GM13977 (cell line): Measurements from ENCODE around the gene ME3.

ENCODE experiments used
- DNase-seq: peaks from one replicate; pipeline ENCODE4 v3.0.0; 2012; ENCODE audit warnings: low spot score
- CTCF ChIP-seq: IDR thresholded peaks from 2 replicates; pipeline ENCODE4 v1.5.1; 2012; ENCODE audit warnings: mild to moderate bottlenecking, control low read depth; ENCODE audit not compliant: insufficient read depth; ENCODE audit errors: extremely low read depth, missing control alignments
- in situ Hi-C: fragments of 300-500 bp; cut with MboI; formaldehyde crosslinking; loops from one replicate; pipeline ENCODE4 v1.12.0; 2022; ENCODE audit warnings: low sequenced_read_pairs, low pct_unique_long_range_greater_than_20kb, mixed read lengths, inconsistent platforms; ENCODE audit not compliant: unreplicated experiment

Gene ME3

GRCh38 chr11:86473991-86474833, 198.2 kb downstream of the ME3 start:
- in situ Hi-C loops = no loop called here
- no peak for TF ChIP-seq CTCF
- no peak for DNase-seq

DNA sequence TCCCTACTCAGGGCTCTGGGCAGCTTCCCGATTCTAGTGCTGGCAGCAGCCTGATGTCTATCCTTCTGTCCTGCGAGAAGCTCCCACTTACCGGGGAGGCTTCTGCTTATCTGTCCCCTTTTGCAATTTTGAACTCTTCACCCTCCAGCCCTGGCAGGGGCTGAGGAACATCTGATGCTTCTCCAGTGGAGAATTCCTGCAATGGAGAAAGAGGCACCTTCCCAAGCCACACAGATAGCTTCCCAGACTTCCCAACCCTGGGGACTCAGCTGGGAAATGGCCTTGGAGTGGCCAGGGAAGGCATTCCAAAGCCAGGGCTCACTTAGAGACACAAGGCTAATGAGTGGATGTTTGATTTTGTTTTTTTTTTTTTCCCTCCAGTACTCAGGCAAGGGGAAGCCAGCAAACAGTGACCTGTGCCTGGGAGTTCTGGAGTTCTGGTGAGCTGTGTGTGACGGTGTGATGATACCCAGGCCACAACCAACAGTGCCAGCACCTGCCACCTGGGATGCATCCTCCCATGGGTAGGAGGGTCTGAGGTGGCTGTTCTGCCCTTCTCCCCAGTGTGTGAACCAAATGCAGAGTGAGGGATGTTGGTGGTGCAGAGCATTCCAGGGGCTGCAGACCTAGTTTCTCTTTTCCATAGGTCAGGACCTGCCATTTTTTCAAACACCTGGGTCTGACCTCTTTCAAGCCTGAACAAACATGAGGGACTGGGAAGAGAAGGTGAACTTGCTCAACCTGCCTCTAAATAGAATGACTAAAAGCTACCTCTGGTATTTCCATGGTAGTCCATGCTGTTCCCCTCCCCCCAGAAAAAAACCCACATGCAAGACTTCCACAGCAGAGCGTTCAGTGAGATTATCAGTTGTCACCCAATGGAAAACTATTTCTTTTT, 202.7 kb downstream of the ME3 start:
- DNase-seq = no peak
- in situ Hi-C loops = no loop called here
- TF ChIP-seq CTCF = no peak

DNA sequence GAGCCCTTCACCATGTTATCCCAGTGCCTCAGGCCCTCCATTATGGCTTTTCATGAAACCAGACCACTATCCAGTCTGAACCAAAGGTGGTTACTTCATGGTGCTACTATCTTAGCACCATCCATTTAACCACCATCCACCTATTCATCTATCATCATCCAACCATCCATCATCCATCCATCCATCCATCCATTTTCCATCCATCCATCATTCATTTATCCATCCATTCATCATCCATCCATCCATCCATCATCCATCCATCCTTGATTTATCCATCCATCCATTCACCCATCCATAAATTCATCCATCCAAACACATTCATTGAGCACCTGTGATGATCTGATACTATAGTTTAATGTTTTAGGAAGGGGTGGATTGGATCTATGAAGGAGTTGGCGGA, 204.2 kb downstream of the ME3 start:
- TF ChIP-seq CTCF = no peak
- DNase-seq = no peak
- in situ Hi-C loops = no loop called here

DNA sequence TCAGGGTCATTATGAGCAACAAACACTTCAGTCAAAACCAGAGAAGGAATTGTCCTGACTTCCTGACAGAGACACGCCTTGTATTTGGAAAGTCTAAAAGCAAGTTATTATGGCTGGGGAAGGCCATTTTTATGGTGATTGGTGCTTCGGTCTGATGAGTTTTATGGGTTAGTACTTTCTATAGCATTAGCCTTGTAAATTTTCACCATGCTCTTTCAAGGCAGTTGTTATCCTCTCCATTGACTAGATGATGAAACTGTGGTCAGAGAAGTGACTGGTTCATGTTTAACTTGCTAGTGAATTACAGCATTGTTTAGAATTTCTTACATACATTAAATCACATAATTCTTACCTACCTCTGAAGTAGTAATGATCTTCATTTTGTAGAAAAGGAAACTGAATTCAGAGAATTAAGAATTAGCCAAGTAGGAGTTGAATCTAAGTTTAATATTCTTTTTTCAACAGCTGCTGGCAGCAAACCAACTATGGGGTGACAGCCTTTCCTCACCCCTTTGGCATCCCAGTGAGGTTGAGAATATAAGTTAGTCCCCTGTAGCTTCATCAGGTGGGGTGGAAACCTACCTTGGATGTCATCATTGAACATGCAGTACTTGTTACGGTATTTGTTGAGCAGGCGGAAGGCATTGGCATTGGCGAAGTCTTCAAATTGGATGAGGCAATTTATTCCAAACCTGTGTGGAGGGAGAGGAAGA, 207.8 kb downstream of the ME3 start:
- no peak for TF ChIP-seq CTCF
- in situ Hi-C loops = no loop called here
- DNase-seq = no peak

- in situ Hi-C loops = no loop called here
- no peak for DNase-seq
- no peak for TF ChIP-seq CTCF
These were observed 208.5 kb downstream of the ME3 start for GRCh38 chr11:86463955-86464354.

DNA sequence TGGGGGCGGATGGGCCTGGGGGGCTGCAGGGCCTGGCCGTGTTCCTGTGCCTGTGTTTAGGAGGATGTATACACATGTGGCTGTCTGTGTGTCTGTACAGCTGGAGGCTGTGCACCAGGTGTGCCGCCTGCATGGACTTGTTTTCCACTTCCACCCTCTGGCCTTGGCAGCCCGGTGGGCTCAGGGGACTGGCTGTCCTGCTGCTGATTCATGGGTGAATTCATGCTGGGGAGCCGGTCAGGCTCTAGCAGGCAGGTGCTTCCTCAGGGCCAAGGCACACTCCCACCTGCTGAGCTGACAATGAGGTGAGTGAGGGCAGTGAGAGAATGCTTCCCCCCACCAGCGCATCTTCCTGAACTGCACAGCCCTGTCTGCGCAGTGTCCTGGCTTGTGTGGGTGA, 209.3 kb downstream of the ME3 start:
- TF ChIP-seq CTCF = no peak
- no peak for DNase-seq
- in situ Hi-C loops = no loop called here
